ENCODE data around the gene SPCS2. TPM values are rescaled to one million over a fixed set of nuclear protein-coding genes. Genes with fewer than 3 reads are reported as not detected.

Gene SPCS2
- total and polyA plus RNA-seq, 2 of the 8 experiments (the other 6 are each of a cell fraction or from before 2014, with no cell fraction given) = 92.7 to 161 TPM

DNA sequence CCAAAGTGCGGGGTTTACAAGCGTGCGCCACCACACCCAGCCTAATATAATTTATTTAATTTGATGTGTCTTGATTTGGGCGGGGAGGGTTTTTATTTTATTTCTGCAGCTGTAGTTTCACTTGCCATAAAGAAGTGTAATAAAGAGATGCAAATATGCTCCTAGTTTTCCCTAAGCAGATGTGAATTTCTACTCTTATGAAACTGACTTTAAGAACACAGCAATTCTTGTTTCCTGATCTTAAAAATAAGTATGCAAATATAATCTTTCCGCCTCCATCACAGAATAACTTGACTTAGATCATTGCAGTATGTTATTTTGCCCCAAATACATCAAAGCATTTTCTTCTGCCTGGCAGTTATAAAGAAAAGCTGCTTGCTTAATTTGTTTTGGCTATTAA, 4.4 kb downstream of the SPCS2 start (continued):
- TF ChIP-seq TAF7 (optimal IDR thresholded peaks at IDR 0.05; ENCODE audit: borderline replicate concordance, low read depth, low read length) (no peak), HDAC6 (IDR thresholded peaks at IDR 0.05; ENCODE audit: low read depth, low read length) (no peak), SIX5 (IDR thresholded peaks at IDR 0.05; ENCODE audit: low read depth, low read length) (no peak), SP1 (IDR thresholded peaks at IDR 0.05; ENCODE audit: low read depth, low read length) (no peak), RNF2 (IDR thresholded peaks at IDR 0.05; ENCODE audit: borderline replicate concordance, low read depth, low read length, missing control alignments, poor library complexity, severe bottlenecking) (no peak), CHD2 (IDR thresholded peaks at IDR 0.05; ENCODE audit: low read length) (no peak), YY1 (IDR thresholded peaks at IDR 0.05; ENCODE audit: low read depth, low read length) (no peak)

Data from H1 (cell line).